HCT116 (cell line): ENCODE data around the gene TSPAN3. TPM values are rescaled to one million over a fixed set of nuclear protein-coding genes. Genes with fewer than 3 reads are reported as not detected.

Experiments
- ATAC-seq: fragments of 200-7000 bp; cut with Tn5 transposase; 2 replicates; pipeline ENCODE4 v1.9.1; 2020; ENCODE audit warnings: mild to moderate bottlenecking, moderate library complexity
- BruUV-seq: library from RNA; stranded (reverse); fragments of 400-500 nt; replicated peaks from 2 replicates; lab custom pipeline; 2021; lab: Mats Ljungman, UMichigan
- CTCF ChIA-PET: fragments of 300-600 bp; sonication (Branson Sonifier 250); formaldehyde crosslinking; loops from one replicate; lab custom pipeline; 2021; ENCODE audit warnings: antibody characterized with exemption; lab: Charles Lee
- POLR2A ChIA-PET: fragments of 300-600, 350-600 bp; sonication (Branson Sonifier 250); formaldehyde crosslinking; loops from one replicate; lab custom pipeline; 2021; ENCODE audit warnings: antibody characterized with exemption; lab: Charles Lee
- RAD21 ChIA-PET, 2 experiments: fragments of 300-600 bp; sonication (Branson Sonifier 250); formaldehyde crosslinking; loops; one replicate each; lab custom pipeline; 2023; ENCODE audit warnings: low total read pairs in 2 of 2; ENCODE audit not compliant: uncharacterized antibody in 2 of 2, unreplicated experiment in 2 of 2, low non-redundant PET in 1 of 2; lab: Charles Lee
- DNase-seq: peaks from one replicate; pipeline ENCODE4 v3.0.0-alpha.2; 2010; ENCODE audit warnings: low read depth, low spot score
- H2AFZ ChIP-seq: fragments of 200-600 bp; shearing (Covaris generic), sonication (generic); 2 replicates; pipeline ENCODE4 v1.6.1; 2017; ENCODE audit warnings: low read depth, mixed run types, mixed read lengths, antibody characterized with exemption, low read length; ENCODE audit not compliant: poor library complexity, severe bottlenecking
- H3K27ac ChIP-seq: 2 replicates; pipeline ENCODE4 v1.5.1; 2012; ENCODE audit warnings: low read depth, low read length
- H3K27me3 ChIP-seq: fragments of 200-600 bp; sonication (generic); 2 replicates; pipeline ENCODE4 v1.6.1; 2016; ENCODE audit warnings: mixed run types, low read length, mixed read lengths; ENCODE audit not compliant: insufficient read depth
- H3K36me3 ChIP-seq, 2 experiments: fragments of 200-500 bp in 1 of 2; fragments of 200-600 bp in 1 of 2; sonication (Bioruptor generic) in 1 of 2; sonication (generic) in 1 of 2; 2 replicates each; pipeline versions ENCODE4 v1.5.1 to v1.6.1; 2014 to 2016; ENCODE audit warnings: low read length in 2 of 2, inconsistent platforms in 1 of 2, mixed read lengths in 1 of 2, mixed run types in 1 of 2; ENCODE audit not compliant: insufficient read depth in 2 of 2, control insufficient read depth in 1 of 2
- H3K4me1 ChIP-seq, 2 experiments: fragments of 200-600 bp in 1 of 2; sonication (generic) in 1 of 2; 2 replicates each; pipeline versions ENCODE4 v1.5.1 to v1.6.1; 2012 to 2017; ENCODE audit warnings: low read length in 2 of 2, inconsistent platforms in 1 of 2, mild to moderate bottlenecking in 1 of 2, mixed read lengths in 1 of 2, mixed run types in 1 of 2, moderate library complexity in 1 of 2; ENCODE audit not compliant: insufficient read depth in 2 of 2, control insufficient read depth in 1 of 2
- H3K4me2 ChIP-seq: fragments of 200-600 bp; sonication (generic); 2 replicates; pipeline ENCODE4 v1.6.1; 2017; ENCODE audit warnings: mixed run types, low read length, mixed read lengths
- H3K4me3 ChIP-seq, 2 experiments: fragments of 200-600 bp in 1 of 2; sonication (generic) in 1 of 2; replicated peaks in 1 of 2; 2 replicates each; pipeline ENCODE4 v1.5.1; 2011 to 2016; ENCODE audit warnings: low read length in 2 of 2, control low read depth in 1 of 2, low read depth in 1 of 2, mild to moderate bottlenecking in 1 of 2, mixed read lengths in 1 of 2, mixed run types in 1 of 2
- H3K79me2 ChIP-seq: fragments of 200-600 bp; sonication (generic); 2 replicates; pipeline ENCODE4 v1.6.1; 2017; ENCODE audit warnings: mild to moderate bottlenecking, mixed run types, low read length, moderate library complexity, mixed read lengths; ENCODE audit not compliant: insufficient read depth
- H3K9ac ChIP-seq: fragments of 200-600 bp; sonication (generic); 2 replicates; pipeline ENCODE4 v1.6.1; 2016; ENCODE audit warnings: low read length, mixed read lengths
- H3K9me2 ChIP-seq: fragments of 200-600 bp; sonication (generic), shearing (Covaris generic); 2 replicates; pipeline ENCODE4 v1.6.1; 2017; ENCODE audit warnings: mixed run types, mild to moderate bottlenecking, moderate library complexity; ENCODE audit not compliant: insufficient read depth
- H3K9me3 ChIP-seq, 2 experiments: fragments of 200-500 bp in 1 of 2; fragments of 200-600 bp in 1 of 2; sonication (Bioruptor generic) in 1 of 2; sonication (generic) in 1 of 2; 2 replicates each; pipeline ENCODE4 v1.6.1; 2014 to 2017; ENCODE audit warnings: low read length in 2 of 2, mixed read lengths in 2 of 2, inconsistent platforms in 1 of 2, low read depth in 1 of 2, mild to moderate bottlenecking in 1 of 2, mixed run types in 1 of 2, moderate library complexity in 1 of 2; ENCODE audit not compliant: control insufficient read depth in 1 of 2, insufficient read depth in 1 of 2
- H4K20me1 ChIP-seq: fragments of 200-600 bp; sonication (generic), shearing (Covaris generic); 2 replicates; pipeline ENCODE4 v1.6.1; 2017; ENCODE audit warnings: mixed run types, mild to moderate bottlenecking, moderate library complexity; ENCODE audit not compliant: insufficient read depth
- CBX3 ChIP-seq: IDR thresholded peaks from 2 replicates; pipeline ENCODE4 v1.6.1; 2012; ENCODE audit warnings: low read depth
- CEBPB ChIP-seq: IDR thresholded peaks from 2 replicates; pipeline ENCODE4 v1.6.1; 2012; ENCODE audit warnings: low read depth
- CTCF ChIP-seq, 3 experiments: fragments of 200-600 bp in 1 of 3; sonication (generic) in 1 of 3; IDR thresholded peaks in 2 of 3; conservative IDR thresholded peaks in 1 of 3; 2 replicates each; pipeline ENCODE4 v1.5.1; 2012 to 2017; ENCODE audit warnings: low read depth in 2 of 3, low read length in 2 of 3, antibody characterized with exemption in 1 of 3, borderline replicate concordance in 1 of 3, control low read depth in 1 of 3, mild to moderate bottlenecking in 1 of 3, mixed read lengths in 1 of 3, mixed run types in 1 of 3, moderate library complexity in 1 of 3; ENCODE audit not compliant: insufficient read depth in 1 of 3
- EGR1 ChIP-seq: IDR thresholded peaks from 2 replicates; pipeline ENCODE4 v1.6.1; 2012; ENCODE audit warnings: low read depth
- ELF1 ChIP-seq: IDR thresholded peaks from 2 replicates; pipeline ENCODE4 v1.6.1; 2012; ENCODE audit warnings: low read depth, borderline replicate concordance
- EZH2 ChIP-seq: fragments of 200-600 bp; sonication (generic); IDR thresholded peaks from 2 replicates; pipeline ENCODE4 v1.6.1; 2017; ENCODE audit warnings: antibody characterized with exemption, mixed run types
- EZH2phosphoT487 ChIP-seq: fragments of 200-600 bp; IDR thresholded peaks from 2 replicates; pipeline ENCODE4 v1.6.1; 2018; ENCODE audit warnings: antibody characterized with exemption, borderline replicate concordance
- FOSL1 ChIP-seq: IDR thresholded peaks from 2 replicates; pipeline ENCODE4 v1.6.1; 2012; ENCODE audit warnings: low read depth
- MAX ChIP-seq: IDR thresholded peaks from 2 replicates; pipeline ENCODE4 v1.6.1; 2012
- POLR2AphosphoS5 ChIP-seq: IDR thresholded peaks from 2 replicates; pipeline ENCODE4 v1.6.1; 2011; ENCODE audit warnings: mild to moderate bottlenecking, low read depth, low read length, moderate library complexity
- RAD21 ChIP-seq: IDR thresholded peaks from 2 replicates; pipeline ENCODE4 v1.6.1; 2012; ENCODE audit warnings: low read depth, mild to moderate bottlenecking
- REST ChIP-seq: IDR thresholded peaks from 2 replicates; pipeline ENCODE4 v1.6.1; 2012; ENCODE audit warnings: low read depth
- SIN3A ChIP-seq: IDR thresholded peaks from 2 replicates; pipeline ENCODE4 v1.6.1; 2012; ENCODE audit warnings: low read depth
- SP1 ChIP-seq: IDR thresholded peaks from 2 replicates; pipeline ENCODE4 v1.6.1; 2012; ENCODE audit warnings: low read depth
- SRF ChIP-seq: IDR thresholded peaks from 2 replicates; pipeline ENCODE4 v1.6.1; 2012; ENCODE audit warnings: low read depth
- TCF7L2 ChIP-seq: IDR thresholded peaks from 2 replicates; pipeline ENCODE4 v1.7.0; 2011; ENCODE audit warnings: borderline replicate concordance, inconsistent platforms; ENCODE audit not compliant: insufficient read depth, insufficient read length; ENCODE audit errors: extremely low read depth
- YY1 ChIP-seq: IDR thresholded peaks from 2 replicates; pipeline ENCODE4 v1.6.1; 2011; ENCODE audit warnings: low read length, low read depth, moderate library complexity, mild to moderate bottlenecking; ENCODE audit not compliant: insufficient replicate concordance; ENCODE audit errors: extremely low read depth
- ZNF274 ChIP-seq: fragments of 200-500 bp; sonication (Bioruptor generic); IDR thresholded peaks from 2 replicates; pipeline ENCODE4 v1.6.1; 2014; ENCODE audit warnings: mild to moderate bottlenecking, low read depth, low read length, inconsistent platforms
- intact Hi-C: fragments of 100-400 bp; cut with micrococcal nuclease; formaldehyde crosslinking; loops from 2 replicates; pipeline ENCODE4 v1.10.0; 2022
- total RNA-seq: library from RNA; stranded (reverse); gene quantifications from one replicate; pipeline ENCODE4 v1.2.1, GENCODE V29; 2021; ENCODE audit not compliant: unreplicated experiment
- TF ChIP-seq, protein P1 (sequence below): IDR thresholded peaks from 2 replicates; pipeline ENCODE4 v1.6.1; 2011; ENCODE audit warnings: mild to moderate bottlenecking, low read length, moderate library complexity; ENCODE audit not compliant: insufficient replicate concordance; ENCODE audit errors: extremely low read depth
- TF ChIP-seq, protein P2 (sequence below): IDR thresholded peaks from 2 replicates; pipeline ENCODE4 v1.6.1; 2012

TSPAN3 gene
- total RNA-seq, 1 experiment from 2014 or later = 140 TPM

- no peaks in the 10 kb centered on the region for H3K27me3 ChIP-seq
- H3K36me3 ChIP-seq = no peaks in the 10 kb centered on the region
- intact Hi-C loops = no loop called here
- ChIA-PET CTCF (no interaction called here), POLR2A (no interaction called here), RAD21 (no interaction called here)
- H2AFZ ChIP-seq = no peak overlapping the region
- H4K20me1 ChIP-seq = no peaks in the 10 kb centered on the region
- BruUV-seq = no TSS peak
- H3K79me2 ChIP-seq = no peaks in the 10 kb centered on the region
- H3K27ac ChIP-seq = no peak overlapping the region
- H3K9me3 ChIP-seq = no peaks in the 10 kb centered on the region
- H3K4me2 ChIP-seq = no peak overlapping the region
- no peak for ATAC-seq
- H3K4me1 ChIP-seq = peaks cover 0 to 7% of the 10 kb centered on the region in 2 experiments; a peak in 1 of 4 replicates
- H3K9me2 ChIP-seq = no peaks in the 10 kb centered on the region
- no peak for TF ChIP-seq CTCF (IDR thresholded peaks at IDR 0.05 in 2 of 3, conservative IDR thresholded peaks at IDR 0.05 in 1 of 3; ENCODE audit: borderline replicate concordance in 1 of 3, insufficient read depth in 1 of 3, low read depth in 2 of 3, low read length in 2 of 3)
- no peak for TF ChIP-seq YY1
- no peak for TF ChIP-seq CBX3
- TF ChIP-seq EZH2phosphoT487 = no peak
- no peak for TF ChIP-seq ELF1
- TF ChIP-seq MAX = no peak
- no peak for TF ChIP-seq FOSL1
- TF ChIP-seq SRF = no peak
- no peak for TF ChIP-seq TCF7L2
- TF ChIP-seq, protein P1, sequence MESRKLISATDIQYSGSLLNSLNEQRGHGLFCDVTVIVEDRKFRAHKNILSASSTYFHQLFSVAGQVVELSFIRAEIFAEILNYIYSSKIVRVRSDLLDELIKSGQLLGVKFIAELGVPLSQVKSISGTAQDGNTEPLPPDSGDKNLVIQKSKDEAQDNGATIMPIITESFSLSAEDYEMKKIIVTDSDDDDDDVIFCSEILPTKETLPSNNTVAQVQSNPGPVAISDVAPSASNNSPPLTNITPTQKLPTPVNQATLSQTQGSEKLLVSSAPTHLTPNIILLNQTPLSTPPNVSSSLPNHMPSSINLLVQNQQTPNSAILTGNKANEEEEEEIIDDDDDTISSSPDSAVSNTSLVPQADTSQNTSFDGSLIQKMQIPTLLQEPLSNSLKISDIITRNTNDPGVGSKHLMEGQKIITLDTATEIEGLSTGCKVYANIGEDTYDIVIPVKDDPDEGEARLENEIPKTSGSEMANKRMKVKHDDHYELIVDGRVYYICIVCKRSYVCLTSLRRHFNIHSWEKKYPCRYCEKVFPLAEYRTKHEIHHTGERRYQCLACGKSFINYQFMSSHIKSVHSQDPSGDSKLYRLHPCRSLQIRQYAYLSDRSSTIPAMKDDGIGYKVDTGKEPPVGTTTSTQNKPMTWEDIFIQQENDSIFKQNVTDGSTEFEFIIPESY = no peak
- no peak for TF ChIP-seq CEBPB
- TF ChIP-seq, protein P2, sequence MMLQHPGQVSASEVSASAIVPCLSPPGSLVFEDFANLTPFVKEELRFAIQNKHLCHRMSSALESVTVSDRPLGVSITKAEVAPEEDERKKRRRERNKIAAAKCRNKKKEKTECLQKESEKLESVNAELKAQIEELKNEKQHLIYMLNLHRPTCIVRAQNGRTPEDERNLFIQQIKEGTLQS = no peak
- TF ChIP-seq SIN3A = no peak
- no peak for TF ChIP-seq EGR1
- no peak for TF ChIP-seq SP1
- no peak for TF ChIP-seq ZNF274
- no peak for TF ChIP-seq REST
- no peak for TF ChIP-seq RAD21
- TF ChIP-seq POLR2AphosphoS5 = no peak
- TF ChIP-seq EZH2 = no peak
- no peak for DNase-seq
- H3K9ac ChIP-seq = no peak overlapping the region
- no peak overlapping the region for H3K4me3 ChIP-seq
These were observed 11.1 kb upstream of the TSPAN3 start for GRCh38 chr15:77081971-77082370.
